HG02852 (cell line): Measurements from ENCODE around the gene CTAGE1.

Source experiments
- ATAC-seq: cut with Tn5 transposase; IDR thresholded peaks from one replicate; pipeline ENCODE4 v1.9.1; 2021; ENCODE audit warnings: mild to moderate bottlenecking, moderate library complexity; ENCODE audit not compliant: unreplicated experiment

Gene CTAGE1

DNA sequence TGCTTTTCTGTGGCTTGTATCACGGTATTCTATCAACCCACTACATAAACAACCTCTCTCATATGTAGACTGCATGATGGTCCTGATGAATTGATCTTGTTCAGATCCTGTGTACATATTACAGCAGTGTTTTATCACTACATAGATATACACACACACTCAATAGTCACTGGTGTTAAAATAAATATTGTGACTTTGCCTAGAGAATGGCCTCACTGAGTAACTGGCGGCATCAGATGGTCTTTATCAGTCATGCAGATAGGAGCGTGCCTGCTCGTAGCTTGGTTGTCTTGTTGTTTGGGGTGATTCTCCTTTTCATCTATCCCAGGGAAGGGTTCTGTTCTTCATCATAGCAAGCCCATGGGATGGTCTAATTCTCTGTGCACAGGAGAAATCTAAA, 18.4 kb upstream of the CTAGE1 start:
- no peak for ATAC-seq

DNA sequence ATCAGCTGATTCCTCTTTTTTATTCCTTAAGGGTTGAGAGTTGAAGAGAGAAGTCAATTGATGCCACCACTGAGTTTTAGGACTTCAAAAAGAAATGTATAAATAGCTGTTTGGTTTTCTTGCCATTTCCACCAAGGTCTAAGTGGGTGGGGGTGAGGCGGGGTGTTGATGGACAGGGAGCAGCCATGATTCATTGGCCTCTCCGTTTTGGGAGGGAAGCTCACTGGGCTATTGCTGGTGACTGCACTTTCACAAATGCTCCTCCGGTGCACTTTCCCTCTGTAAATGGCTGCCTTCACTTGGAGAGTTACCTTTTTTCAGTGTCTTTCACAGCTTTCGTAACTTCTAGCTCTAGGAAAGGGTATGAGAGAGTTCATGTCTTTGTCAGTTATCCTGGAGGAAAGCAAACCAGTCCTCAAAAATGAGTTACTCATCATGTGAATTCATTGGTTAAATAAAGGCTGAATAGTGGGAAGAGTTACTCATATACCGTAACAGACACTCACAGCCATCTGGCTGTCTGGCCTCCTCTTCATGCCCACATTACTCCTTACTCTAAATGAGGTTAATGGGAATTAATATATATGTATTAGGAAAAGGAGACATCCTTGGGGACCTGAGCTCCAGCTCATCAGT, 17.4 kb upstream of the CTAGE1 start:
- ATAC-seq: no peak

DNA sequence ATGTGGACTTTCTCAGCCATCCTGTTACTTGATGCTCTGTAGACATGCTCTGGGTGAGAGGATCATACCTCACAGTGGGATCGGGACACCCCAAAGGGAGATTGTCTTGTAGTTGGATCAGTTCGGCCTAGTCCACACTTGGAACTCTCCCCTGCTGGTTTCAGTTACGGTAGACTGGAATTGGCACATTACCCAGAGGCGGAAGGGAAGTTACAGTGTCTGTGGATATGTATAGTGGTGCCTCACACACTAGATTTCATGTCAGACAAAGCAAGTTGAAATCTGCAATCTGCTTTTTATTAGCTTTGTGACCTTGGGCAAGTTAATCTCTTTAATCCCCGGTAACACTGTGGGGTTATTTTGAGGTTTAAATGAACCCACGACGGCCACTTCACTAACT, 16.2 kb upstream of the CTAGE1 start:
- no peak for ATAC-seq

DNA sequence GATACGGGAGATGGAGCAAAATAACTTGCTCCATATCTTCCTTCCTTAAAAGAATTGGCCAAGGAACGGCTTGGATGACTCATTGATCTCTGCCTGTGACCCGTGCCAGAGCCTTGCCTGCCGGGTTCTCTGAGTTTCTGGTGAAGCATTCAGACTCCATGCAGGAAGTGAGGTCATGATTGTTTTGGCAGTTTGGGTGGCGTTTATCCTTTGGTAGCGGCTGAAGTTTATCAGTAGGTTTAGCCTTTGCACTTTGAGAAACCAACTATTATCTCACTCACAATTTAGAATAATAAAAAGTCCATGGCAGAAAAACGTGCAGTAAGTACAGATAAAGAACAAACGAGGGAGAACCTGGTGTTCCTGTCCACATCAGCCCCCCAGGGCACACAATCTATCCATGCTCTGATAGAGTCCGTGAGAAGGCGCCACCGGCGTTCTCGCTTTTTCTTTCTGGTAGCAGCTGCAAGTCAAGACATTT, 15.0 kb upstream of the CTAGE1 start:
- no peak for ATAC-seq

DNA sequence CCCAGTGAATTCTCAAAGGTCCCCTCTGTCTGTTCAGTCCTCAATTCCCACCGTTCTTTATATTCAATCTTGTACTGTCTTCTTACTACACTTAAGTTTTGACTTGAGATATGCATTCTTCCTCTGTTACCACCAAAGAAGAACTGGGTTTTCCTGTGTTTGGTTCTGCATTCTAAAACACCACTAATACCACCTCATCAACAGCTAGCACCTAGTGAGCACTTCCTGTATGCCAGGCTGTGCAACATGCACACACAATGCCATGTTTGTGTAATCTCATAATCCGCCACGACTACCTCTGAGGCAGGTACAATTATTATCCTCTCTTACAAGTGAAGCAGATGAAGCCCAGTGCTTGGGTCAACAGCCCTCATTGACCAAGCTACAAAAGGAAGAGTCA, 11.8 kb upstream of the CTAGE1 start:
- no peak for ATAC-seq

DNA sequence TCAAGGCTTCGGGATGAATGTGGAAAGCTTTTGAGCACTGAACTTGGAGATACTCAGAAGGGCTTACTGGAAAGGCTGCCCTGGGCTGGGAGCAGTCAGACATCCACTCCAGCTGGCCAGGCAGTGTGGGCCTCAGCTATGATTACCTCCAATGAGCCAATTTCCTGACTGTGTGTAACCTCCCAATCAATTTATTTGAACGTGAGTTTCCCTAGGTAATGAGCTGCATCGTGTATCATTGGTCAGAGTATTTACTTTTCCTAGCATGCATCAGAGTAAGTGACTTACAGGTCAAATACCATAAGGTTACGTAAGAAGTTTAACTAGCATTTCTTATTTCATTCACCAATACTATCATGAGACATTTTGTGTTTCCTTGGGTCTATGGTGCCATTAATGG, 11.0 kb upstream of the CTAGE1 start:
- no peak for ATAC-seq

DNA sequence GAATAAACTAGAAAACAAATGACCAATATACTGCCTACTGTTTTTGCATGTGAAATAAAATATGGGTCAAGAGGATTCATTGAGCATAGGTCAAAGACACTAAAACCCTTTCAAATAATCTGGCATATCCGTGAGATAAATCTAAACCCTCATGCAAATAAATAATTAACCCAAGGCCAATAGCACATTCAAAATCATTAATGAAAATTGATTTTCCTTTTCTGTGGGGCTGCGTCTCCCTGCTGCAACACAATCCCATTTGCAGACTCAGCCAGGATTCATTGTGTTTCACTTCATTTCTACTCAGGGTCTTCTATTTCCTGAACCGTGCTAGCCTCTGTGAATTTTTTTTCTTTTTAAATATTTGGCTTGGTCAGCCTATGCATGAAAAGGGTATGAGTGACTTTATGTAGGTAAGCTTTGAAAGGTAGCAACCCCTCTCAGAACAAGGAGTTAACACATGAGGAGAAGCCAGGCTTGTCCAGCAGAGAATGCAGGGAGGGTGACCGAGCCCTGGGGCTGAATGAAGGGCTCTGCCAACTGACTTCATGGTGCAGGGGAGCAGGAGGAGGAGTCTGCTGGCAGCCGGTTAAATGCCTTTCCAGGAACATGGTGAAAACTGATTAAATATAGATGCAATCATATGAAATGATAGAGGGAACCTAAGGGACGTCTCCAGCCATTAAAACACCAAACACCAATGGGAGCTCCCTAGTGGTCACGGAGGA, 10.3 kb upstream of the CTAGE1 start:
- no peak for ATAC-seq

DNA sequence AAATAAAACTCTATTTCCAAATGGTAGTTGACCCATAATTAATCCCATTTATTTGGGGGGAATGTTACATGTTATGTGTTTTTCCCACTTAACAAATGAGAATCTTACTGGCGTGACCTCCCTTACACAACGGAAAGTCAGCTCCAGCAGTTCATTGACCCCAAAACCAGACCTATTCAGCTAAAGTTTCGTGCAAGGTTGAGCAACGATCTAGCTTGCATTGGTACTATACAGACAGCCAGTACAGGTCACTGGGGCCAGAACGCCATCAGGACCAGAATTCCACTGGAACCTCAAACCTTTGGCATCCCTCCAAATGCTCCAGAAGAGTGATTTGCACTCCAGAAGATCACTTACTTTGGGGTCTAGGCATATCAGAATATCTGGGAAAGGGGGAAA, 6.8 kb upstream of the CTAGE1 start:
- no peak for ATAC-seq

DNA sequence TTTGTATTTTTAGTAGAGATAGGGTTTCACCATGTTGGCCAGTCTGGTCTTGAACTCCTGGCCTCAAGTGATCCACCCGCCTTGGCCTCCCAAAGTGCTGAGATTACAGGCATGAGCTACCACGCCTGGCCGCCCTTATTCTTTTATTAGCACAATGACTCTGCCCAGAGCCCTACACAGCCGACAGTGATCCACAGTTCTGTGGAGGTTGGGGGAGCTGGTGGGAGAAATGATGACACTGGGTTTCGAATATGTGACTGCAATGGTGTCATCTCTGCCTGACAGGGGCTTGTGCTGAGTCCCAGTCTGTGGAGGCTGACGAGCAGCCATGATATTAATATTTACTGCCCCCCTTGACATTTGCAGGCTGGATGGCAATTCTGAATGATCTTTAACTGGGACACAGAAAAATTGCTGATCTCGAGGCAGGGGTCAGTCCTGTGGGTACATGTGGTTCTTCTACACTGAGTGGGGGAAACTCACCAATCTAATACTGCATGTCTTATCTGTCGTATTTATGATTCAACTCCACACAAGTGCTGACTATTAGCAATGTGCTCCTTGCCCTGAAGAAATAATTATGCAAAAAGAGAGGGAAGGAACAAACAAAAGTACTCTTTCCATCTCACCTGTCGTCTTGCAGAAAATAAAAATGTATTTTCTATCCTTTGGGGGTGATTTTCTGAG, 6.3 kb upstream of the CTAGE1 start:
- ATAC-seq: no peak

DNA sequence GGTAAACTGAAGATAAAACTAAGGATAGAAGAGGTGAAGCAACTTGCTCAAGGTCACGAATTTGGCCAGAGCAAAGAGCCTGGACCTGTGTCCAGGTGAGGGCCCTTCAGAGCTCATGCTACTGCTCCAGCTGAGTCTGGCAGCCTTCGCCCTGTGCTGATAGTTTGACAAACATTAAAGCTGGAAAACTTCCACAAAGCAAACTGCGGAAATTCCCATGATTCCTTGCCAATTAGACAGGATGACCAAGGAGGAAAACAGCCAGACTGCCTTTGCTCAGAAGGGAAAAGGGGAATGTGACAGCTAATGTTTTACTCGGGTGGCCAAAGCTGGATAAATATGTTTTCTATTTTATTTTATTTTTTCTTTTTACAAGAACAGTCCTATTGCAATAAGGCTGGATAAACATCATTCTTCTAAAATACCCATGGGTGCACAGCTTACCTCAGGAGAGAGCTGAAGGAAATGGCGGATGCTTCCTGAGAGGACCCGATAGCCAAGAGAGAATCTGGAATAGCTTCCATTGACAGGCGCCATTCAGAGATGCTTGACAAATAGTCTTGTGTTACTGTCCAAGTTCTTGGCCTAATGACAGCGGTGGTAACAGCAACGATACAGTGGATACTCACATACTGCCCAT, 5.3 kb upstream of the CTAGE1 start:
- no peak for ATAC-seq

DNA sequence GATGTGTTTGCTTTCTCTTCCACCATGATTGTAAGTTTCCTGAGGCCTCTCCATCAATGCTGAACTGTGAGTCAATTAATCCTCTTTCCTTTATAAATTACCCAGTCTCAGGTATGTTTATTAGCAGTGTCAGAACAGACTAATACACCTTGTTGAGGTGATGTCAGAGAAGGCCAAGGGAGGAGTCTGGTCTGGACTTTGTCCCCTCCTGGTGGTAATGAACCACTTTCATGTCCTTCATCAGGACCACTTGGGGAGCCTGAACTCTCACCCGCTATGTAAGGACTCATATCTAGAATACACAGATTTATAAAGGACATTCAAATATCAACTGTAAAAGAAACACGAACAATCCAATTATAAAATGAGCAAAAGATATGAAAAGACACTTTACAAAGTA, 2.9 kb upstream of the CTAGE1 start:
- no peak for ATAC-seq

DNA sequence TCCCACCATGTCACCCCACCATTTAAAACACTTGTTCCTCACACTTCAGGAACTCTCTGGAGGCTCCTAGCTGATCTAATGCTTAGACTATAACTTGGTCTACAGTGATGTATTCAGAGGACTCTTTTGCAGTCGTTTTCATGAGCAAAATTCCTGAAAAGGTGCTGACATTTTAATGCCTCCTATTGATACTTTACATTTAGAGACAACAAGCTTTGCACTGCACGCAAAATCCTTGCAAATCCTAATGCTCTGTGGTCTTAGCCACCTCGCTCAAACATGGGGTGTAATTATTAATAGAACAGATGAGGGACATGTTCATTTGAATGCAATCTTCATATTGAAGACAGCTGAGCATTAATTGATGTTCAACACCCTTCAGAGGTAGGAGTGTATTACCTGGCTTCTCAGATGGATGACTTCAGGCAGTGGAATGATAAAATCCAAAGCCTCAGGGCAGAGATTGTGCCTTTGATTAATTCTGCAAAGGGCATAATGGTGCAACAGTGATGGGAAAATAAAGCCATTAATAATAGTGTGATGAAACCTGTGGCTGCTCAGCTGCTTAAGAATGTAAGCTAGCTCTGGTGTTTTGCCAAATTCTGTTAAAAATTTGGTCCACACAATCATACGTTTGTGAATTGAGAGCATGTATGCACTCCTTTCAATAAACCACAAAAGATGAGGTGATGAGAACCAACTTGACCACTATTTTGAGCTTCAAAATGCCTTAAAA, 5.4 kb downstream of the CTAGE1 start:
- no peak for ATAC-seq

DNA sequence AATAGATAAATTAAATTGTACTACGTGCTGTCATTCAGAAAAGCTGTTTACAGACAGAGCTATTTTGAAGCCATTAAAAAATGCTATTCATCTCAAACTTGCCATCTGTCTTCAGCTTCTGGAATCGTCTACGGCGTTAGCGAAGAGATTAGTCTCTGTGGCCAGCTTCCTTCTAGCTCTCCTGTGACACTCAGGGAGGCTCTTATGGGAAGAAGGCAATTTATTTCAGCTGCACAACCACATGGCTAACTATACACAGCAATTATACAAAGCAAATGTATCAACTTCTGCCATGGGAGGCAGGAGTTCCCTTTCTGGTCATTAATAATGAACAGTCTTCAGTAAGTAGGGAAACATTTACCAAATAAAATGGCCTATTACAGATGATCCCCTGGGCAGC, 6.3 kb downstream of the CTAGE1 start:
- ATAC-seq: no peak

DNA sequence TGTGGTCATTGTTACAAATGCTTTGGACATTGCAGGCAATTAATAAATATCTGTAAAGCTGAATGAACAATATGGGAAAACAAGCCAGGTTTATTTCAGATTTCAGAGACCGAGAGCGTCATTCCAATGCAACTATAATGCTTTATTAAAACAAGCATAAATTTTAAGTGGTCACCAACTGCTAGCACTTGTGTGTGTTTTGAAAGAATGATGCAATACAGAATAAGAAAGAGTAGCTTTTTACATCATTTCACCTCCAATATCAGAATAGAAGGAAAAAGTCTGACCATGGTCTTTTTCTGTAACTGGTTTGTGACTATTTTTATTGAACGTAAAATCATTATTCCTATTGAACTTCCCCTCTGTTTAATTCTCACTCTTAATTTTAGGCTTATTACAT, 7.6 kb downstream of the CTAGE1 start:
- ATAC-seq: no peak

DNA sequence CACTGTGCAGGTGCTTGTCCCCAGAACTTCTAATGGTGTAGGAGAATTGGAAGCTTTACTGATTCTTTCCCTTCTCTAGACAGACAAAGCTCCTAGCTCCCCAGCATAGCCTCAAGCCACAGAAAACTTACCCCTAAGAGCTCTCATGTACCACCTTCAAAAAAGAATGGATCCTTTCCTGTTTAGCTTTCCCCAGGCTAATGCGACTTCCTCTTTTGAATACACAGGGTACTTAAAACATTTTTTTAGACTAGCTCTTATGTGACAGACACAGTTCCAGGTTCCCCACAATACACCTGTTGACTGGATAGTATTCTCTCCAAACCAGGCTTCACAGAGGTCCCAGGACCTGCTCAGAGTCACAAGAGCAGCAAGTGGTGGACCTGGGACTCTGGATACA, 8.3 kb downstream of the CTAGE1 start:
- no peak for ATAC-seq

DNA sequence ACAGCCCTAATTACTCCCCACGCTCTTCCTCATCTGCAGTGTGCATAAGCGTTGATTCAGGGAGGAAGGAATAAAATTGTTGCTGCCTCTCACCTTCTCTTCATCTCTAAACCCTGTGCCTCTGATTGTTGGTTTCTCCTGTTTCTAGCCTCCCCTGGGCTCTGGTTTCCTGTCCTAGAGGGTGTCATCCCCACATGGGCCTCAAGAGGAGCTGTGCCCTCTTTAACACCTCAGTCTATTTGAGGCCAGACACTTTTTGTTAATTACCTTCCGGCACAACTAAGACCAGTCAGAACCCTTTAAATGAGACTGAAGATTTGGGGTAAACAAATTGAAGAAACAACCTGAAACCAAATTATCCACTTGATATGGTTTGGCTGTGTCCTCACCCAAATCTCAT, 9.7 kb downstream of the CTAGE1 start:
- ATAC-seq: no peak

DNA sequence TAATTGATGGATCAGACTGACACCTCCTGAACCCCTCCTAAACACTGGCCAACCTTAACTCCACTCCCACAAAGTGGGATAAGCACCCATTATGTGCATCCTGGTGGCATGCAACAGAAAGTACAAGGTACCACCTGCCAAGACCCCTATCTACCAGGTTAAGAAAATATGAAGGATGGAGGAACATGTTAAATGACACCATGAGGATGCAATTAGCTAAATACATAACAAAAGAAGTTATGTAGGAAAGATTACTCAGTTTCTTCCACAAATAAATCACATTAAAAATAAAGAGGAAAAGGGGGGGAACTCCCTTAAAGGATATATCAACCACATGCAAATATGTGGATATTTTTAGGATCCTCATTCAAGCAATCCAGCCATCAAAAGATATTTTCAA, 12.6 kb downstream of the CTAGE1 start:
- ATAC-seq: no peak

DNA sequence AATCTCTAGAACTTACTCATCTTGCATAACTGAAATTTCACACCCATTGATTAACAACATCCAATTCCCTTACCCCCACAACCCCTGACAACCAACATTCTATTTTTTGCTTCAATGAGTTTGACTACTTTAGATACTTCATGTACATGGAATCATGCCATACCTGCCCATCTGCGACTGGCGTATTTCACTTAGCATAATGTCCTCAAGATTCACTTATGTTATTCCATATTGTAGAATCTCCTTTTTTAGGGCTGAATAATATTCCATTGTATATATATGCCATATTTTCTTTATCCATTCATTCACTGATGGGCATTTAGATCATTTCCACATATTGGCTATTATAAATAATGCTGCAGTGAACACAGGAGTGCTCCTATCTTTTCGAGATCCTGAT, 13.8 kb downstream of the CTAGE1 start:
- no peak for ATAC-seq

DNA sequence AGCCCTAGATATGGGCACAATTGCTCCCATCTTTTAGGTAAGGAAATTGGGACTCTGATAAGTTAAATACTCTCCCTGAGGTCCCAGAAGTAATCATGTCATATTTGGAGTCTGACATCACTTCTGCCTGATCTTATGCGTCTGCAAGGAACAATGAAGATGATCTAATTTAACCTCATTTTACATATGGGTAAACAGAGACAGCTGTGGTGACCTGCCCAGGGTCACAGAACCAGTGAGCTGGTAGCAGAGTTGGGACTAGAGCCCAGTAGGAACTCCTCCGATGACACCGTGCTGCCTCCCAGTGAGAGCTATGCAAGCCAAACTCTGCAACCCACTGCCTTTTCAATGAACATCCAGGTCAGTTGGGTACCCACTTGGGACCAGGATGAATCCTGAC, 17.8 kb downstream of the CTAGE1 start:
- no peak for ATAC-seq

DNA sequence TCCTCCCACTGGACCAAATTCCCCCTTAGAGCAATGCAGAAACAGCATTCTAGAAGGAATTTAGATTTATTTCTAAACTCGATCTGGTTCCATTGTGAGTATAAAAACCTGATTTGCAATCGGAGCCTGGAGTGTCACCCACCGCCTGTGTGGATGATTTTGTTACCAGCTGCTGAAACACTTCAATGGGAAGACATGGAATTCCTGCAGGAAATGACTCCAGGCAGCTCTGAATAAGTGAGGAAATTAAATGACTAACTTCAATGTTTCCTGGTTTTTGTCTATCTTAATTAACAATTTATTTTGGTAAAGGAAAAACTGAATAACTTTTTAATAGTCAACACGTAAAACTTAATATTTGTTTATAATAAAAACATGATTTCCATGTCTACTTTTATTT, 19.3 kb downstream of the CTAGE1 start:
- ATAC-seq: no peak

DNA sequence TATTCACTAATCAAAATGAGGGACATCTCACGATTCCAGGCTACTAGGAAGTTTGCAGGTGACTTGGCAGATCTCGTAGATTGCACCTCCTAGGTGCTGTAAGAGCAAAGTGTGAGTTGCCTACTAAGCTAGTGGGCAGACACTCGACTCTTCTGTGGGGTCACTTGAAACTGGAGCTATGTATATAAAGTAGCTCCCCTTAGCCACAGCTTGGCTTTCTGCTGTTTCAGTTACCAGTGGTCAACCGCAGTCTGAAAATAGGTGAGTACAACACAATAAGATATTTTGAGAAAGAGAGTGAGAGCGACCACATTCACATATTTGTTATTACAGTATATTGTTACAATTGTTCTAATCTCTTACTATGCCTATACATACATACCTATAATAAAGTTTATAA, 23.3 kb downstream of the CTAGE1 start:
- ATAC-seq: no peak
